Measurements from ENCODE around the gene MFSD6.
A peak's percentile ranks its signal among the peaks of the same experiment; 100 is the strongest.
"Not testable (repeated sequence)": the region's sequence is repeated elsewhere in the genome, so short reads cannot be mapped to it uniquely, and the experiment has no call there.

Gene MFSD6

GRCh38 chr2:190405070-190405469 lies 3.1 kb upstream of the MFSD6 start:
- DNase-seq (ENCODE audit: low read depth in 3 of 3, low spot score in 1 of 3), result no peak

- no peak for DNase-seq (ENCODE audit: low read depth in 3 of 3, low spot score in 1 of 3)
These were observed 2.2 kb upstream of the MFSD6 start for GRCh38 chr2:190405995-190406394.

DNA sequence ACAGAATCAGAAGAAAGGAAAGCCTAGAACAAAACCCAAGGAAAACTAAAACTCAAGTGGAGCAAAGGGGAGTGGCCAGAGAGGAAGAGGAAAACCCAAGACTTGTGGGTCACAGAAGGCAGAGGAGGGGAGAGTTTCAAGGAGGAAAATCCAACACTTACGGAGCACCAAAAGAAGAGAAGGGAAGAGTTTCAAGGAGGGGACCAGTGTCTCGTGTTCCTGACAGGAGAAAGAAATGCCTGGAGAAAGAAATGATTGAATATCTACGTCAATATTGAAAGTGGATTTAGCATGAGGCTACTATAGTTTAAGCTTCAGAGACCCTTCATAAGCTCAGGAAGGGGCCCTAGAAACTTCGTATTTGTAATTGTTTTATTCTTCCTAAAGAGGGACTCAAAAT lies 1.4 kb upstream of the MFSD6 start:
- DNase-seq (ENCODE audit: low read depth in 3 of 3, low spot score in 1 of 3), result no peak

GRCh38 chr2:190407246-190407661 lies 901 bp upstream of the MFSD6 start:
- no peak for DNase-seq (ENCODE audit: low read depth in 3 of 3, low spot score in 1 of 3)

GRCh38 chr2:190408538-190409271 lies 550 bp downstream of the MFSD6 start:
- DNase-seq (ENCODE audit: low read depth in 3 of 3, low spot score in 1 of 3), result peak; percentile 31 to 51 (median 51)

DNA sequence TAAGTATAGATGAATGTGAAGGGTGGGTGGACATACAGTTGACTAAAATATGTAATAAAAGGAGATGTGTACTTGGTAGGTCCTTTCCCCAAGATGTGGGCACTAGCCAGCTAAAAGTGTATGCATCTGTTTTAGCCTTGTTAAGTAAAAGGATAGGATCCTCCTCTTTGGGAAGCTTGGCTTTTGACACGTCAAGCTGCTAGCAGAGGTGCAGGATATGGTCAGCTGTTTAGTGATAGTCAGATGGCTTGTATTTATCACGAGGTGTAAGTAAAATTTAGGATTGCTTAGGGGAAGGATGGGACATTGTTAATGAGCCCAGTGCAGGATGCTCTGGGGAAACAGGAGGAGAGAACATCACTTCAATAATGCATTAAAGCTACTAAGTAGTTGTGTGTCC lies 1.5 kb downstream of the MFSD6 start:
- DNase-seq (ENCODE audit: low read depth in 3 of 3, low spot score in 1 of 3), result no peak

DNA sequence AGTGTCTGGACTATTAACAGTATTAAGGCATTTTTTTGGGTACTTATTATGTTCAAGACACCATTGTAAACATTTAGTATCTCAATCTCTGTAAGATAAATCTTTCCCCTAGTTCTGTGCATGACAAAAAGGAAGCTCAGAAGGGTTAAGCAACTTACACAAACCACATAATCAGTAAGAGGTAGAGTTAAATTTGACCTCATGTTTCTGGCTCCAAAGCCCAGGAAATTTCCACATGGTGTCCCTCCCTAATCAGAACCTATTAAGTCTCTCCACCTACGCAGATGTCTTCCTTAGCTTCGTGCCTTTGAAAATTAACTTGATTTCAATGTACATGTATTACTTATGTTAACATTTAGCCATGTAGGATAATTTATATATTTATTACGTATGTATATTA lies 2.0 kb downstream of the MFSD6 start:
- no peak for DNase-seq (ENCODE audit: low read depth in 3 of 3, low spot score in 1 of 3)

GRCh38 chr2:190412966-190413365 lies 4.8 kb downstream of the MFSD6 start:
- no peak for DNase-seq (ENCODE audit: low read depth in 3 of 3, low spot score in 1 of 3)

- DNase-seq (ENCODE audit: low read depth in 3 of 3, low spot score in 1 of 3), result no peak
These were observed 5.3 kb downstream of the MFSD6 start for GRCh38 chr2:190413421-190413820.

DNA sequence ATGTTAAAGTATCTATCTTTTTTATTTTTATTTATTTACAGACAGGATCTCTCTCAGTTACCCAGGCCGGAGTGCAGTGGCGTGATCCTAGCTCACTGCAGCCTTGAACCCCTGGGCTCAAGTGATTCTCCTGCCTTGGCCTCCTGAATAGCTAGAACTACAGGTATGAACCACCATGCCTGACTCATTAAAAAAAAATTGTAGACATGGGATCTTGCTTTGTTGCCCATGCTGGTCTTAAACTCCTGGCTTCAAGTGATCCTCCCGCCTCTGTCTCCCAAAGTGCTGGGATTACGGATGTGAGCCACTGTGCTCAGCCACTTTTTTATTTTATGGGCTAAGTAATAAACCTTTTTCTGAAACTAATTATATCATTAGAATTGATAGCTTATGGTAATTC lies 7.1 kb downstream of the MFSD6 start:
- no peak for DNase-seq (ENCODE audit: low read depth in 3 of 3, low spot score in 1 of 3)

DNA sequence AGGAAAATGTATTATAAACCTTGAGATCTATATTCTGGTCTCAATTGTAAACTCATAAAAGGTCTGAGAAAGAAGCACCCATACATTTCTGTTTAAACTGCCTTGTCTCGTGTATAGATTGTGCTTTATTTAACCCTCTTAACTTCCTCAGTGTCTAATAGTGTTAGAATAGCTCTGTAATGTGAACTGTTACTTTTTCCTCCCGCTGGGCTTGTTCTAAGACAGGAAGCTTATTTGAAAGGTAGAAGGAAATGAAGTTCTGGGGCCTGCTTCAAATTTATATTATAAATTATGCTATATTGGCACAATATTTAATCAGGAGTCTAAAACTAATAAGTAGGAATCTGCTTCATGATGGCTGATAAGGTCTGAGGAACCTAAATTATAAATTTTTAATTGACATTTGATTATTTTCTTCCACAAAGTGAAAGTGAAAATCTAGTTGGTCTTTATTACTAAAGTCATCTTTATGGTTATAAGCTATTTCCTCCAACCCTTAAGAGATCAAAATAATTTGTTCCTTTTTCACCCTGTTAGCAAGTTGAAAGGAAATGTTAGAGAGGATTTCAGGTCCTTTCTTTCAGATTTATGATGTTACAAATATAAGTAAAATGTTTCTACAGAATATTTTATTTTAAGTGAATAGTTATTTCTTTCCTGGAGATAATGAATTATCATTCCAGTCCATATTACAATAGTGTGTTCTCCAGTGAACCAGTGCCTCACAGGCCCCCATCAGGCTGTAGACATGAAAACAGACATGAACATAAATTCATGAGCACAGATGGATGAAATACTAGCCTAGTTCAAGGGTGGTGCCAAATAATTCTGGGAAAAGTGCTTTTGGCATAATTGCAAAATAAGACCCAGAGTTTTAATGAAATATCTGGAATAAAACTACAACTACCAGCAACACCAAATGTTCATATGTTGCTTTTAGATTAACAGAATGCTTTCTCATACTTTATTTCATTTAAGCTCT lies 7.9 kb downstream of the MFSD6 start:
- no peak for DNase-seq (ENCODE audit: low read depth in 3 of 3, low spot score in 1 of 3)

GRCh38 chr2:190417045-190417842 lies 9.1 kb downstream of the MFSD6 start:
- DNase-seq (ENCODE audit: low read depth in 3 of 3, low spot score in 1 of 3), result no peak

GRCh38 chr2:190418727-190419126 lies 10.6 kb downstream of the MFSD6 start:
- DNase-seq (ENCODE audit: low read depth in 3 of 3, low spot score in 1 of 3), result no peak

- DNase-seq (ENCODE audit: low read depth in 3 of 3, low spot score in 1 of 3), result no peak
These were observed 12.6 kb downstream of the MFSD6 start for GRCh38 chr2:190420801-190421200.

GRCh38 chr2:190425221-190425866 lies 17.2 kb downstream of the MFSD6 start:
- no peak for DNase-seq (ENCODE audit: low read depth in 3 of 3, low spot score in 1 of 3)

GRCh38 chr2:190425883-190426658 lies 17.9 kb downstream of the MFSD6 start:
- no peak for DNase-seq (ENCODE audit: low read depth in 3 of 3, low spot score in 1 of 3)

DNA sequence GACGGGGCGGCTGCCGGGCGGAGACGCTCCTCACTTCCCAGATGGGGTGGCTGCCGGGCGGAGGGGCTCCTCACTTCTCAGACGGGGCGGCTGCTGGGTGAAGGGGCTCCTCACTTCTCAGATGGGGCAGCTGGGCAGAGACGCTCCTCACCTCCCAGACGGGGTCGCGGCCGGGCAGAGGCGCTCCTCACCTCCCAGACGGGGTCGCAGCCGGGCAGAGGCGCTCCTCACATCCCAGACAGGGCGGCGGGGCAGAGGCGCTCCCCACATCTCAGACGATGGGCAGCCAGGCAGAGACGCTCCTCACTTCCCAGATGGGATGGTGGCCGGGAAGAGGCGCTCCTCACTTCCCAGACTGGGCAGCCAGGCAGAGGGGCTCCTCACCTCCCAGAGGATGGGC lies 22.7 kb downstream of the MFSD6 start:
- not testable (repeated sequence) for DNase-seq (ENCODE audit: low read depth in 3 of 3, low spot score in 1 of 3)

GRCh38 chr2:190431907-190432306 lies 23.8 kb downstream of the MFSD6 start:
- DNase-seq (ENCODE audit: low read depth in 3 of 3, low spot score in 1 of 3), result no peak

DNA sequence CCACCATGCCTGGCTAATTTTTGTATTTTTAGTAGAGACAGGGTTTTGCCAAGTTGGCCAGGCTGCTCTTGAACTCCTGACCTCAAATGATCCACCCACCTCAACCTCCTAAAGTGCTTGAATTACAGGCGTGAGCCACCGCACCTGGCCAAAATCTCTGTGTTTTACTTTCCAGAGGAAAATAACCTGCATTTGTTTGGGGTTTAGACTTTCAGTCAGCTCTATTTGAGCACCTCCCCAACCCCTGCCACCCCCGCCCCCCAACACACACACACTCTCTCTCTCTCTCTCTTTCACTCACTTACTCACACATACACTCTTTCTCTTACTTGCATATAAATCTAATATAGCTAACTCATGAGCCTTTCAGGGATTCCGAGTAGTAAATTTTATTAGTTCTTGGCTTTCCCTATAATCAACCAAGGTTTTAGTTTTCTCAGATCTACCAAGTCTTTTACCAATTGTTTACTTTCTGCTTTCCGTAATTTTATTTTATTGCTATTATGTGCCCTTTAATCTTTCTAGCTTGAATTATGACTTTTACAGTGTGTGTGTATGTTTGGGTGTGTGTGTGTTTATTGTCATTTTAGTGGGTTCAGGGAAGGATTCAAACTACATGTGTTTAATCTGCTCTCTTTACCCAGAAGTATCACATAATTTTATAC lies 24.5 kb downstream of the MFSD6 start:
- no peak for DNase-seq (ENCODE audit: low read depth in 3 of 3, low spot score in 1 of 3)

Measured in stimulated activated CD4-positive, alpha-beta T cell treated with anti-CD3 and anti-CD28 coated beads, TNF-alpha, amount 100 ng/mL, for 1 hour (primary cell).